Measurements from ENCODE around the gene KIF18A. TPM values are rescaled to one million over a fixed set of nuclear protein-coding genes. Genes with fewer than 3 reads are reported as not detected.

The KIF18A gene
- total and polyA plus RNA-seq, 2 of the 13 experiments (the other 11 are each of a cell fraction or from before 2014, with no cell fraction given), result 3.4 to 14.4 TPM

- Histone ChIP-seq H3K27ac (ENCODE audit: extremely low read length, insufficient read depth, low read length) (no peak overlapping the region), H3K79me2 (ENCODE audit: insufficient read depth, low read length) (no peaks in the 10 kb centered on the region), H3K4me2 (ENCODE audit: low read depth, low read length) (no peak overlapping the region), H3K4me3 (replicated peaks in 1 of 3; ENCODE audit: insufficient read depth in 1 of 3, low read depth in 2 of 3, low read length in 3 of 3) (no peak overlapping the region), H3K27me3 (ENCODE audit: control insufficient read depth in 1 of 2, insufficient read depth in 2 of 2, low read length in 2 of 2) (no peaks in the 10 kb centered on the region), H3K36me3 (replicated peaks in 1 of 2; ENCODE audit: control insufficient read depth in 1 of 2, insufficient read depth in 2 of 2, low read length in 2 of 2) (peaks cover 0 to 16% of the 10 kb centered on the region in 2 experiments; a peak in 2 of 5 replicates), H2AFZ (ENCODE audit: low read length) (no peak overlapping the region), H3K4me1 (ENCODE audit: insufficient read depth, low read length) (no peaks in the 10 kb centered on the region), H4K20me1 (ENCODE audit: insufficient read depth, low read length) (no peaks in the 10 kb centered on the region), H3K9ac (ENCODE audit: insufficient read depth, low read depth, low read length) (no peak overlapping the region), H3K9me3 (ENCODE audit: low read length) (no peaks in the 10 kb centered on the region)
- WGBS (ENCODE audit: low lambda C conversion rate), result 91% methylated on average over 1 of the region's 1 CpG
- no peak for ATAC-seq
- CTCF ChIA-PET (ENCODE audit: low intra/inter-chr PET ratio, low total read pairs), result no interaction called here
- FAIRE-seq, result no peak
- in situ Hi-C loops (cut with HindIII; ENCODE audit: extremely low pct_ligation_motif_present, low pct_unique_long_range_greater_than_20kb) (no loop called here), intact Hi-C loops (cut with micrococcal nuclease; ENCODE audit: unreplicated experiment) (no loop called here)
- no TSS peak for BruUV-seq (replicated peaks)
- DNase-seq (ENCODE audit: low spot score), result no peak
- POLR2A ChIA-PET, result no interaction called here
- TF ChIP-seq SSRP1 (CRISPR knock-in tag; IDR thresholded peaks at IDR 0.05) (no peak), ZNF569 (CRISPR knock-in tag; IDR thresholded peaks at IDR 0.05; ENCODE audit: borderline replicate concordance) (no peak), ATRX (CRISPR knock-in tag; IDR thresholded peaks at IDR 0.05; ENCODE audit: borderline replicate concordance) (no peak), NCOR1 (IDR thresholded peaks at IDR 0.05; ENCODE audit: borderline replicate concordance, low read length) (no peak), PHF5A (CRISPR knock-in tag; IDR thresholded peaks at IDR 0.05; ENCODE audit: low read depth, unreplicated experiment) (no peak), ONECUT2 (CRISPR knock-in tag; IDR thresholded peaks at IDR 0.05) (no peak), ZNF660 (CRISPR knock-in tag; IDR thresholded peaks at IDR 0.05; ENCODE audit: borderline replicate concordance, low read depth) (no peak), KDM5B (CRISPR knock-in tag; IDR thresholded peaks at IDR 0.05; ENCODE audit: borderline replicate concordance) (no peak), ELF4 (CRISPR knock-in tag; IDR thresholded peaks at IDR 0.05; ENCODE audit: borderline replicate concordance) (no peak), HNRNPLL (IDR thresholded peaks at IDR 0.05; ENCODE audit: low read depth, low read length, poor library complexity, severe bottlenecking) (no peak), HNF4A (CRISPR knock-in tag; IDR thresholded peaks at IDR 0.05) (no peak), CHD2 (IDR thresholded peaks at IDR 0.05; ENCODE audit: low read depth, low read length) (no peak), ZNF207 (IDR thresholded peaks at IDR 0.05; ENCODE audit: borderline replicate concordance) (no peak)
- TF ChIP-seq, protein P1, sequence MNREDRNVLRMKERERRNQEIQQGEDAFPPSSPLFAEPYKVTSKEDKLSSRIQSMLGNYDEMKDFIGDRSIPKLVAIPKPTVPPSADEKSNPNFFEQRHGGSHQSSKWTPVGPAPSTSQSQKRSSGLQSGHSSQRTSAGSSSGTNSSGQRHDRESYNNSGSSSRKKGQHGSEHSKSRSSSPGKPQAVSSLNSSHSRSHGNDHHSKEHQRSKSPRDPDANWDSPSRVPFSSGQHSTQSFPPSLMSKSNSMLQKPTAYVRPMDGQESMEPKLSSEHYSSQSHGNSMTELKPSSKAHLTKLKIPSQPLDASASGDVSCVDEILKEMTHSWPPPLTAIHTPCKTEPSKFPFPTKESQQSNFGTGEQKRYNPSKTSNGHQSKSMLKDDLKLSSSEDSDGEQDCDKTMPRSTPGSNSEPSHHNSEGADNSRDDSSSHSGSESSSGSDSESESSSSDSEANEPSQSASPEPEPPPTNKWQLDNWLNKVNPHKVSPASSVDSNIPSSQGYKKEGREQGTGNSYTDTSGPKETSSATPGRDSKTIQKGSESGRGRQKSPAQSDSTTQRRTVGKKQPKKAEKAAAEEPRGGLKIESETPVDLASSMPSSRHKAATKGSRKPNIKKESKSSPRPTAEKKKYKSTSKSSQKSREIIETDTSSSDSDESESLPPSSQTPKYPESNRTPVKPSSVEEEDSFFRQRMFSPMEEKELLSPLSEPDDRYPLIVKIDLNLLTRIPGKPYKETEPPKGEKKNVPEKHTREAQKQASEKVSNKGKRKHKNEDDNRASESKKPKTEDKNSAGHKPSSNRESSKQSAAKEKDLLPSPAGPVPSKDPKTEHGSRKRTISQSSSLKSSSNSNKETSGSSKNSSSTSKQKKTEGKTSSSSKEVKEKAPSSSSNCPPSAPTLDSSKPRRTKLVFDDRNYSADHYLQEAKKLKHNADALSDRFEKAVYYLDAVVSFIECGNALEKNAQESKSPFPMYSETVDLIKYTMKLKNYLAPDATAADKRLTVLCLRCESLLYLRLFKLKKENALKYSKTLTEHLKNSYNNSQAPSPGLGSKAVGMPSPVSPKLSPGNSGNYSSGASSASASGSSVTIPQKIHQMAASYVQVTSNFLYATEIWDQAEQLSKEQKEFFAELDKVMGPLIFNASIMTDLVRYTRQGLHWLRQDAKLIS (CRISPR knock-in tag; IDR thresholded peaks at IDR 0.05), result no peak
- TF ChIP-seq, protein P2, sequence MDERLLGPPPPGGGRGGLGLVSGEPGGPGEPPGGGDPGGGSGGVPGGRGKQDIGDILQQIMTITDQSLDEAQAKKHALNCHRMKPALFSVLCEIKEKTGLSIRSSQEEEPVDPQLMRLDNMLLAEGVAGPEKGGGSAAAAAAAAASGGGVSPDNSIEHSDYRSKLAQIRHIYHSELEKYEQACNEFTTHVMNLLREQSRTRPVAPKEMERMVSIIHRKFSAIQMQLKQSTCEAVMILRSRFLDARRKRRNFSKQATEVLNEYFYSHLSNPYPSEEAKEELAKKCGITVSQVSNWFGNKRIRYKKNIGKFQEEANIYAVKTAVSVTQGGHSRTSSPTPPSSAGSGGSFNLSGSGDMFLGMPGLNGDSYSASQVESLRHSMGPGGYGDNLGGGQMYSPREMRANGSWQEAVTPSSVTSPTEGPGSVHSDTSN (CRISPR knock-in tag; IDR thresholded peaks at IDR 0.05), result no peak
Observed at GRCh38 chr11:28086569-28086968, 21.4 kb downstream of the KIF18A start.
